GOT3 (cell line): ENCODE measurements around the gene RGL1.

Source experiments
- DNase-seq: peaks from one replicate; lab custom pipeline; 2025; ENCODE audit warnings: mixed read lengths; lab: John Stamatoyannopoulos, UW

Gene RGL1

GRCh38 chr1:183916574-183916973 lies 111.7 kb downstream of the RGL1 start:
- no peak for DNase-seq

- no peak for DNase-seq
Measured at GRCh38 chr1:183918589-183918988, 113.7 kb downstream of the RGL1 start.

GRCh38 chr1:183920651-183921050 lies 115.7 kb downstream of the RGL1 start:
- DNase-seq, result no peak

GRCh38 chr1:183922197-183922596 lies 117.3 kb downstream of the RGL1 start:
- no peak for DNase-seq

- DNase-seq, result no peak
Measured at GRCh38 chr1:183925947-183926346, 121.0 kb downstream of the RGL1 start.

GRCh38 chr1:183926983-183927382 lies 122.1 kb downstream of the RGL1 start:
- no peak for DNase-seq

GRCh38 chr1:183931646-183932271 lies 126.8 kb downstream of the RGL1 start:
- DNase-seq, result no peak

- no peak for DNase-seq
Measured at GRCh38 chr1:183932412-183932811, 127.5 kb downstream of the RGL1 start.

GRCh38 chr1:183933528-183934179 lies 128.7 kb downstream of the RGL1 start:
- no peak for DNase-seq

GRCh38 chr1:183934314-183934713 lies 129.4 kb downstream of the RGL1 start:
- DNase-seq, result no peak

GRCh38 chr1:183936009-183936408 lies 131.1 kb downstream of the RGL1 start:
- no peak for DNase-seq

GRCh38 chr1:183936791-183937190 lies 131.9 kb downstream of the RGL1 start:
- DNase-seq, result no peak

- no peak for DNase-seq
Measured at GRCh38 chr1:183937611-183938010, 132.7 kb downstream of the RGL1 start.

- DNase-seq, result no peak
Measured at GRCh38 chr1:183941001-183941400, 136.1 kb downstream of the RGL1 start.

- DNase-seq, result no peak
Measured at GRCh38 chr1:183942933-183943693, 138.2 kb downstream of the RGL1 start.

GRCh38 chr1:183945428-183946319 lies 140.8 kb downstream of the RGL1 start:
- no peak for DNase-seq

GRCh38 chr1:183946320-183946613 lies 141.3 kb downstream of the RGL1 start:
- no peak for DNase-seq

GRCh38 chr1:183947988-183948387 lies 143.1 kb downstream of the RGL1 start:
- no peak for DNase-seq

- no peak for DNase-seq
Measured at GRCh38 chr1:183952101-183952500, 147.2 kb downstream of the RGL1 start.

- no peak for DNase-seq
Measured at GRCh38 chr1:183953031-183953430, 148.1 kb downstream of the RGL1 start.

- DNase-seq, result no peak
Measured at GRCh38 chr1:183954496-183954895, 149.6 kb downstream of the RGL1 start.

- DNase-seq, result no peak
Measured at GRCh38 chr1:183956559-183957188, 151.8 kb downstream of the RGL1 start.
